Measurements from ENCODE around the gene CTNNA2.

CTNNA2 gene

GRCh38 chr2:80461505-80462197, 948.8 kb downstream of the CTNNA2 start:
- TF ChIP-seq CTCF (IDR thresholded peaks at IDR 0.05; ENCODE audit: control insufficient read depth, extremely low read depth, insufficient read depth), result no peak
- no peak for DNase-seq (ENCODE audit: low read depth)
- no peak overlapping the region for H3K4me3 ChIP-seq (ENCODE audit: low read depth, low read length)

GRCh38 chr2:80462654-80463053, 949.8 kb downstream of the CTNNA2 start:
- no peak overlapping the region for H3K4me3 ChIP-seq (ENCODE audit: low read depth, low read length)
- DNase-seq (ENCODE audit: low read depth), result no peak
- TF ChIP-seq CTCF (IDR thresholded peaks at IDR 0.05; ENCODE audit: control insufficient read depth, extremely low read depth, insufficient read depth), result no peak

- TF ChIP-seq CTCF (IDR thresholded peaks at IDR 0.05; ENCODE audit: control insufficient read depth, extremely low read depth, insufficient read depth), result no peak
- H3K4me3 ChIP-seq (ENCODE audit: low read depth, low read length), result no peak overlapping the region
- DNase-seq (ENCODE audit: low read depth), result no peak
These were observed 951.4 kb downstream of the CTNNA2 start for GRCh38 chr2:80464275-80464674.

- TF ChIP-seq CTCF (IDR thresholded peaks at IDR 0.05; ENCODE audit: control insufficient read depth, extremely low read depth, insufficient read depth), result no peak
- no peak for DNase-seq (ENCODE audit: low read depth)
- H3K4me3 ChIP-seq (ENCODE audit: low read depth, low read length), result no peak overlapping the region
These were observed 954.5 kb downstream of the CTNNA2 start for GRCh38 chr2:80467262-80467811.

- H3K4me3 ChIP-seq (ENCODE audit: low read depth, low read length), result no peak overlapping the region
- no peak for TF ChIP-seq CTCF (IDR thresholded peaks at IDR 0.05; ENCODE audit: control insufficient read depth, extremely low read depth, insufficient read depth)
- no peak for DNase-seq (ENCODE audit: low read depth)
These were observed 956.6 kb downstream of the CTNNA2 start for GRCh38 chr2:80469428-80469827.

GRCh38 chr2:80473069-80473468, 960.2 kb downstream of the CTNNA2 start:
- DNase-seq (ENCODE audit: low read depth), result no peak
- H3K4me3 ChIP-seq (ENCODE audit: low read depth, low read length), result no peak overlapping the region
- TF ChIP-seq CTCF (IDR thresholded peaks at IDR 0.05; ENCODE audit: control insufficient read depth, extremely low read depth, insufficient read depth), result no peak

- no peak for TF ChIP-seq CTCF (IDR thresholded peaks at IDR 0.05; ENCODE audit: control insufficient read depth, extremely low read depth, insufficient read depth)
- no peak overlapping the region for H3K4me3 ChIP-seq (ENCODE audit: low read depth, low read length)
- DNase-seq (ENCODE audit: low read depth), result no peak
These were observed 960.9 kb downstream of the CTNNA2 start for GRCh38 chr2:80473796-80474195.

All from LNCaP clone FGC (cell line).